Fibroblast of villous mesenchyme (primary cell): ENCODE measurements around the gene TIPRL. TPM values are rescaled to one million over a fixed set of nuclear protein-coding genes. Genes with fewer than 3 reads are reported as not detected.

Source experiments
- DNase-seq: peaks from one replicate; pipeline ENCODE4 v3.0.0-alpha.2; 2010; ENCODE audit warnings: low read depth
- H3K4me3 ChIP-seq: 2 replicates; pipeline ENCODE4 v1.5.1; 2011; ENCODE audit warnings: low read depth, mild to moderate bottlenecking, low read length
- total RNA-seq: library from RNA; depleted of rRNA; stranded (reverse); fragments of >200 nt; gene quantifications from 2 replicates; pipeline ENCODE4 v1.2.3, GENCODE V29; 2012
- TF ChIP-seq, protein P1 (sequence below): IDR thresholded peaks from 2 replicates; pipeline ENCODE4 v1.5.1; 2012; ENCODE audit warnings: low read depth, mild to moderate bottlenecking, low read length; ENCODE audit not compliant: insufficient read depth

The TIPRL gene
- 28.7 and 45.3 TPM in 2 replicates for total RNA-seq

DNA sequence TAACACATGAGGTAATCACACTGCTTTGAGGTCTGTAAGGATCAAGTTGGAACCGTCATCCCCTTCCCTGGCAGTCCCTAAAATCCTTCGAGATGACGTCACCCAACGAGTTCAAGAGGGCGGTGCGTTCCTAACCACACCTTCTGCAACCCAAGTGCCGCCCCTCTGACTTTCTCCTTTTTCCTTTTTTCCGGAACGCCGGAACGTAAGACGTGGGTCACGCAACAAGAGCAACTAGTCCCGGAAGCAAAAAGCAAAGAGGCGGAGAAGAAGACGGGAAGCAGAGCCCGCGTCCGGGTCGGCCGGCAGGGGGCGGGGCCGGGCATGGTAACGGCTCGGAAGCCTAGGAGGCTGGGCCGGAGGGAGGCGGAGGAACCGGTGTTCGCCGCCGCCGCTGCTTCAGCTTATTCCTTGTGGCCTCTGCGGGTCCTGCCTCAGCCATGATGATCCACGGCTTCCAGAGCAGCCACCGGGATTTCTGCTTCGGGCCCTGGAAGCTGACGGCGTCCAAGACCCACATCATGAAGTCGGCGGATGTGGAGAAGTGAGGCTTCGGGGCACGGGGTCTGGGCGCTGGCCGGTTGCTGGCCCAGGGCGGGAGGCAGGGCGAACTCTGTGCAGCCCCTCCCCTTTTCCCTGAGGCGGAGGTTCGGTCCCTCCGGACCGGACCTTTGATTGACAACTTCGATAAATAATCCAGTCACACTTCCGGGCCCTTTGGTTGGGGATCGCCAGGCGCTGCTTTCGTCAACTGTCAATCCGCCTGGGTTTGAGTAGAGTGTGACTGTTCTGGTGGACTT, at the start of gene TIPRL:
TIPRL (plus strand) TSS at position 325 of the 800 bp plus-strand sequence; CDS start at position 441, 116 bp downstream.
- TF ChIP-seq, protein P1, sequence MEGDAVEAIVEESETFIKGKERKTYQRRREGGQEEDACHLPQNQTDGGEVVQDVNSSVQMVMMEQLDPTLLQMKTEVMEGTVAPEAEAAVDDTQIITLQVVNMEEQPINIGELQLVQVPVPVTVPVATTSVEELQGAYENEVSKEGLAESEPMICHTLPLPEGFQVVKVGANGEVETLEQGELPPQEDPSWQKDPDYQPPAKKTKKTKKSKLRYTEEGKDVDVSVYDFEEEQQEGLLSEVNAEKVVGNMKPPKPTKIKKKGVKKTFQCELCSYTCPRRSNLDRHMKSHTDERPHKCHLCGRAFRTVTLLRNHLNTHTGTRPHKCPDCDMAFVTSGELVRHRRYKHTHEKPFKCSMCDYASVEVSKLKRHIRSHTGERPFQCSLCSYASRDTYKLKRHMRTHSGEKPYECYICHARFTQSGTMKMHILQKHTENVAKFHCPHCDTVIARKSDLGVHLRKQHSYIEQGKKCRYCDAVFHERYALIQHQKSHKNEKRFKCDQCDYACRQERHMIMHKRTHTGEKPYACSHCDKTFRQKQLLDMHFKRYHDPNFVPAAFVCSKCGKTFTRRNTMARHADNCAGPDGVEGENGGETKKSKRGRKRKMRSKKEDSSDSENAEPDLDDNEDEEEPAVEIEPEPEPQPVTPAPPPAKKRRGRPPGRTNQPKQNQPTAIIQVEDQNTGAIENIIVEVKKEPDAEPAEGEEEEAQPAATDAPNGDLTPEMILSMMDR: peak; percentile 56
- H3K4me3 ChIP-seq: peak within 1 kb of the TSS; percentile 99

DNA sequence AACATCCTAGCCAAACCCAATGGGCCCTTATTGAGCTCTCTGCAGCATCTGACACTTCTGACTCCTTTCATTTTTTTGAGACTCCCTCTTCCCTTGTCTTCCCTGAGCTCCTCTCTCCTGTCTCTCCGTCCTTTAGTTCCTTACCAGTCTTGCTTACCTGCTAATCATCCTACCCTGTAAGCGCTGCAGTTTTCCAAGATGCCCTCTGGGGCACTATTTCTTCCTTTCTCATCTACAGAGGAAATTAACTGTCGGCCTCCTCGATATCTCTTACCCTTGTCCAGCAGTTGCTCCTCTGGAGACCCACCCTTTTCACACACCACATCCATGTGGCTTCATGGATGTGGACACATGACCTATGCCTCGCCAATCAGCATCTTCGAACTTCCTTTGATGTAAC, 48.8 kb upstream of the TIPRL start:
- no peak overlapping the region for H3K4me3 ChIP-seq
- TF ChIP-seq, protein P1: no peak
- no peak for DNase-seq

More for the DNA sequence above, at the start of gene TIPRL:
- DNase-seq: peak; percentile 99

DNA sequence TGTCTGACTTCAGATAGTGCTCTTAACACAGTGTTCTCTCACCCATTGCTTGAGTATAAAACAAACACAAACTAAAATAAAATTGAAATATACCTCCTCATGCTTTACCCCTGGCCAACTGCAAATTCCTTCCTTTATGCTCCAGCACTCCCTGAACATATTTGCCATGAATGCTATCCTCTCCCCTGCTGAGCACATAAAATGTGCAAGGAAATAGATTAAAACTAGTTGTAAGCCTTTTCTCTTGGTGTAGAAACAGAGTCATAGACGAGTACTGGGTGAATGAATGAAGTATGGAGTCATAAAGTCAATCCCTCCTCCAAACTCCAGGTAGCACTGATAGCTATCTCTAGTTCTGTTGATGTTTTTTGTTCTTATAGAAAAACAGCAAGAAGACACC, 44.6 kb upstream of the TIPRL start:
- DNase-seq: no peak
- no peak overlapping the region for H3K4me3 ChIP-seq
- TF ChIP-seq, protein P1: no peak

DNA sequence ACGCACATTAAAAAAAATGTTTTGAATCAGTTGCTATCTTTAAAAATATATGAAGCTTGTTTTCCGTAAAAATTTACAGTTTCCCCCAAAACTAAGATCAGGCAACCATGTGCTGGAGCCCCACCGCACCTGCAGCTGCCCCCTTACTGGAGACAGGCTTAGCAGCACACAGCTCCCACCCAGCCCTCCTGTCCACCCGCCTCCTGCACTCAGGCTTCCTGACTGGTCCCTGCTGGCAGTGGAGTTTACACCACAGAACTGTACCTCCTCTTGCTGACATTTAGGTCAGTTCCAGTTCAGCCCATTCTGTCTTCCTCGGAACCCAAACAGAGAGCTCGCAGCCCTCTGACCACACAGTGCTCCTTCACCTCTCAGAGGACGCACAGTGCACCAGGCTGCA, 44.1 kb upstream of the TIPRL start:
- DNase-seq: no peak
- no peak overlapping the region for H3K4me3 ChIP-seq
- TF ChIP-seq, protein P1: no peak

DNA sequence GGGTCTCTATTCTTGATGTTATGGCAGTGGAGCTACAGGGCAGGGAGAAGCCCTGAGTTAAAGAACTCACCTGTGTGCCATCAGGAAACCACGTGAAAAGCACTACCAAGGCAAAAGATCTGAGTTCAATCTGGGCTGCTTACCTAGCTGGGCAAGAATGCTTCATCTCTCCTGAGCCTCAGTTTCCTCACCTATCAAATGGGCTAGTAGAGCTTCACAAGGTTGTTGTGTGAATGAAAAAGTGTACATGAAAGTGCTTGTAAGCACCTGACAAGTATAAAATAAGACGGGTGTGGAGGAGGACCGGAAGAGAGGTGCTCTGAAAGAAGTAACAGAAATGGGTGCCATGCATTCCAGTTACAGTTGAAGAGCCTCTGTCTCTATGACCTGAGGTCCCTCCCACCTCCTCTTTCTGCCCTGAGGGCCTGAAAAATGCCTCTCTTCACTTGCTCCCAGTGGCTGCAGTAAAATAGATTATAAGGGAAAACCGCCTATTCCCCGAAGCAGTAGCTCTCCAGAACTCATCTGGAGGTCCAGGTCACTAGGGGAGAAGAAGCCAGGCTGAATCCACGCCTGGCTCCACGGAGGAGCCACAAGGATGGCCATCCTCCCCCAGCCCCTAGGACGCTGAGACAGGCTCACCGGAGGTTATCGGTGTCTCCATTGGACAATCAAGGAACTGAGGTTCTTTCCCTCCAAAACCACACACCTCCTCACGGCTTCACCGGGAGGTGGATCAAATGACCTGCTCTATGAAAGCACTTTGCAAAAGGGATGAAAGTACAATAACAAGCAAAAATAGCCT, 43.4 kb upstream of the TIPRL start:
- TF ChIP-seq, protein P1: no peak
- peak overlapping the region; percentile 76 for H3K4me3 ChIP-seq
- no peak for DNase-seq

DNA sequence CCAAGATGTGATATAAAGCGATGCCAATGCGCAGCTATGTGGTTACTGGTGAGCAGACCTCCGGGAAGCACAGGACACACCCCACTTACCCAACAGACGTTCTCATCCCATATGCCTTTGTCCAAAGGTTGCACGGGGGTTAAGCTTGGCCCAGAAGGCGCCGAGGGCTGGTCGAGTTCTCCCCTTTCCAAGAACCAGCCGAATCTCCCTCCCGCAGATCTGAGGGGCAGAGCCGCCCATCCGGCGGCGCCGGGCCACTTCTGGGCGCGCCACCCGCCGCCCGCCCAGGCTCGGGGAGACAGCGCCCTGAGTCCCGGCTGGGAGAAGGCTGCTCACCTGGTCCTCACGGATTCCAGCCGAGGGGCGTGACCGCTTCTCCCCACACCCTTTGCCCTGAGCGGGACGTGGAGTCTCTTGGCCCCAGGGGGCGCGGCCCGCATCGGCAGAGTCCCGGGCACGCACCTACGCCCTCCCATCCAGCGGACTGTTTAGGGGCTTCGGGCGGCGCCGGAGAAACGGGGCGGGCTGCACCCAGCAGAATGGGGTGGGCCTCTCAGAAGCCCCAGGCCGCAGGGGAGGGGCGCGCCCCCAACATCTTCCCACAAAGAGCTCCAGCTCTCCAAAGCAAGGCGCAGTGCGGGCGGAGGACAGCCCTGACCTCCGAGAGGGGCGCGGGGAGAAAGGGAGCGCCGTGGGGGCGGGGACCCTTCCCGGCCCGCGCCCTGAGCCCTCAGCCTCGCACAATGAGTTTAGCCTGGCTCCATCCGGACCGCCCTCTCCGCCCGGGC, 42.6 kb upstream of the TIPRL start:
- H3K4me3 ChIP-seq: peak overlapping the region; percentile 76
- TF ChIP-seq, protein P1: no peak
- DNase-seq: peak; percentile 25
